ENCODE data around the gene COMMD1.
"Not testable (repeated sequence)": the region's sequence is repeated elsewhere in the genome, so short reads cannot be mapped to it uniquely, and the experiment has no call there.

The COMMD1 gene

GRCh38 chr2:62032096-62032495, 126.6 kb downstream of the COMMD1 start:
- DNase-seq, result no peak

- no peak for DNase-seq
Observed at GRCh38 chr2:62034715-62035114, 129.2 kb downstream of the COMMD1 start.

- no peak for DNase-seq
Observed at GRCh38 chr2:62036229-62036628, 130.8 kb downstream of the COMMD1 start.

- DNase-seq, result no peak
Observed at GRCh38 chr2:62036761-62037250, 131.3 kb downstream of the COMMD1 start.

- DNase-seq, result peak; percentile 99
Observed at GRCh38 chr2:62038975-62039771, 133.7 kb downstream of the COMMD1 start.

- DNase-seq, result no peak
Observed at GRCh38 chr2:62040926-62041325, 135.5 kb downstream of the COMMD1 start.

- DNase-seq, result not testable (repeated sequence)
Observed at GRCh38 chr2:62041701-62042385, 136.4 kb downstream of the COMMD1 start.

GRCh38 chr2:62042400-62042799, 136.9 kb downstream of the COMMD1 start:
- DNase-seq, result no peak

- no peak for DNase-seq
Observed at GRCh38 chr2:62042944-62043343, 137.5 kb downstream of the COMMD1 start.

- DNase-seq, result no peak
Observed at GRCh38 chr2:62045017-62045543, 139.6 kb downstream of the COMMD1 start.

GRCh38 chr2:62046141-62046540, 140.7 kb downstream of the COMMD1 start:
- no peak for DNase-seq

- no peak for DNase-seq
Observed at GRCh38 chr2:62050456-62051045, 145.1 kb downstream of the COMMD1 start.

GRCh38 chr2:62054029-62054791, 148.7 kb downstream of the COMMD1 start:
- no peak for DNase-seq

- peak; percentile 38 for DNase-seq
Observed at GRCh38 chr2:62054916-62055450, 149.5 kb downstream of the COMMD1 start.

- no peak for DNase-seq
Observed at GRCh38 chr2:62055724-62056336, 150.4 kb downstream of the COMMD1 start.

- DNase-seq, result no peak
Observed at GRCh38 chr2:62056341-62056740, 150.9 kb downstream of the COMMD1 start.

- no peak for DNase-seq
Observed at GRCh38 chr2:62065243-62065642, 159.8 kb downstream of the COMMD1 start.

- no peak for DNase-seq
Observed at GRCh38 chr2:62071126-62071598, 165.7 kb downstream of the COMMD1 start.

- no peak for DNase-seq
Observed at GRCh38 chr2:62071760-62072680, 166.5 kb downstream of the COMMD1 start.

GRCh38 chr2:62074233-62074632, 168.8 kb downstream of the COMMD1 start:
- DNase-seq, result no peak

Data from MV-4-11 (cell line).